SK-N-SH treated with all-trans-retinoic acid at 6 μM for 48 hours (cell line): Measurements from ENCODE around the gene OR2T35.

Experiments used
- RARB ChIP-seq: fragments of 250-450 bp; sonication (Bioruptor Pico); IDR thresholded peaks from 2 replicates; pipeline ENCODE4 v1.8.0; 2021; ENCODE audit warnings: mild to moderate bottlenecking, moderate library complexity
- TF ChIP-seq, protein P1 (sequence below): fragments of 250-450 bp; sonication (Bioruptor Pico); IDR thresholded peaks from 2 replicates; pipeline ENCODE4 v1.8.0; 2020; ENCODE audit warnings: mild to moderate bottlenecking, moderate library complexity, borderline replicate concordance

- TF ChIP-seq, protein P1, sequence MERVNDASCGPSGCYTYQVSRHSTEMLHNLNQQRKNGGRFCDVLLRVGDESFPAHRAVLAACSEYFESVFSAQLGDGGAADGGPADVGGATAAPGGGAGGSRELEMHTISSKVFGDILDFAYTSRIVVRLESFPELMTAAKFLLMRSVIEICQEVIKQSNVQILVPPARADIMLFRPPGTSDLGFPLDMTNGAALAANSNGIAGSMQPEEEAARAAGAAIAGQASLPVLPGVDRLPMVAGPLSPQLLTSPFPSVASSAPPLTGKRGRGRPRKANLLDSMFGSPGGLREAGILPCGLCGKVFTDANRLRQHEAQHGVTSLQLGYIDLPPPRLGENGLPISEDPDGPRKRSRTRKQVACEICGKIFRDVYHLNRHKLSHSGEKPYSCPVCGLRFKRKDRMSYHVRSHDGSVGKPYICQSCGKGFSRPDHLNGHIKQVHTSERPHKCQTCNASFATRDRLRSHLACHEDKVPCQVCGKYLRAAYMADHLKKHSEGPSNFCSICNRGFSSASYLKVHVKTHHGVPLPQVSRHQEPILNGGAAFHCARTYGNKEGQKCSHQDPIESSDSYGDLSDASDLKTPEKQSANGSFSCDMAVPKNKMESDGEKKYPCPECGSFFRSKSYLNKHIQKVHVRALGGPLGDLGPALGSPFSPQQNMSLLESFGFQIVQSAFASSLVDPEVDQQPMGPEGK (CRISPR knock-in tag), result no peak
- TF ChIP-seq RARB (CRISPR knock-in tag), result no peak
Measured at GRCh38 chr1:248610301-248610700, 34.8 kb downstream of the OR2T35 start.
